ENCODE measurements around the gene OGFOD2.

OGFOD2 gene

DNA sequence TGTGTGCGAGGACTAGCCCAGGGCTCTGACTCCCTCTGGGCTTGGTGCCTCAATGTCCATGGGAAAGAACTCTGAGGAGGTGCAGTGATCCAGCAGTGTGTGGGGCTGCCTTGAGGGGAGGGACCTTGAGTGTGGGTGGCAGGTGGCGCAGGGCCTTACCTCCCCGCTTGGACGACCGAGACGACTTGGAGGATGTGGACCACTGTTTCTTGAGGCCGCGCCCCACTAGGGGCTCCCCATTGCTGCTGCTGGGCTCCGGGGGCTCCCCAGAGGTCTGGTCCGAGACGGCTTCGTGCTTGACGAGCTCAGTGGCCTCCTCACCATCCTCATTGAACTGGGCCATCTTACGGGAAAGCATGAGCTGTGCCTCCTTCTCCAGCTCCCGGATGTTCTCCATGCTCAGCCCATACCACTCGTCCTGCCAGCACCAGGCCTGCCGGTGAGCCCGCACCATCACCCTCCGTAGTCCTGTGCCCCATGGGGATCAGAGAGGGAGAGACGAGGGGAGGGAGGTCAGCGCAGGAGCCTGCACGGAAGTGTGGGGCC lies 30.1 kb downstream of the OGFOD2 start:
- Histone ChIP-seq H3K4me2 (no peak overlapping the region), H3K27ac (no peak overlapping the region), H3K4me1 (ENCODE audit: low read depth, poor library complexity, severe bottlenecking) (no peaks in the 10 kb centered on the region), H2AFZ (ENCODE audit: low read depth) (no peak overlapping the region), H3K36me3 (ENCODE audit: insufficient read depth) (no peaks in the 10 kb centered on the region), H3K27me3 (ENCODE audit: insufficient read depth, low read depth) (no peaks in the 10 kb centered on the region), H3K79me2 (ENCODE audit: insufficient read depth, low read depth) (no peaks in the 10 kb centered on the region), H3K4me3 (IDR thresholded peaks at IDR 0.05; ENCODE audit: insufficient read depth, low read depth, low read length) (no peak overlapping the region), H4K20me1 (ENCODE audit: insufficient read depth) (no peaks in the 10 kb centered on the region), H3K9ac (no peak overlapping the region)
- TF ChIP-seq, protein P1, sequence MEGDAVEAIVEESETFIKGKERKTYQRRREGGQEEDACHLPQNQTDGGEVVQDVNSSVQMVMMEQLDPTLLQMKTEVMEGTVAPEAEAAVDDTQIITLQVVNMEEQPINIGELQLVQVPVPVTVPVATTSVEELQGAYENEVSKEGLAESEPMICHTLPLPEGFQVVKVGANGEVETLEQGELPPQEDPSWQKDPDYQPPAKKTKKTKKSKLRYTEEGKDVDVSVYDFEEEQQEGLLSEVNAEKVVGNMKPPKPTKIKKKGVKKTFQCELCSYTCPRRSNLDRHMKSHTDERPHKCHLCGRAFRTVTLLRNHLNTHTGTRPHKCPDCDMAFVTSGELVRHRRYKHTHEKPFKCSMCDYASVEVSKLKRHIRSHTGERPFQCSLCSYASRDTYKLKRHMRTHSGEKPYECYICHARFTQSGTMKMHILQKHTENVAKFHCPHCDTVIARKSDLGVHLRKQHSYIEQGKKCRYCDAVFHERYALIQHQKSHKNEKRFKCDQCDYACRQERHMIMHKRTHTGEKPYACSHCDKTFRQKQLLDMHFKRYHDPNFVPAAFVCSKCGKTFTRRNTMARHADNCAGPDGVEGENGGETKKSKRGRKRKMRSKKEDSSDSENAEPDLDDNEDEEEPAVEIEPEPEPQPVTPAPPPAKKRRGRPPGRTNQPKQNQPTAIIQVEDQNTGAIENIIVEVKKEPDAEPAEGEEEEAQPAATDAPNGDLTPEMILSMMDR (conservative IDR thresholded peaks at IDR 0.05; ENCODE audit: low read depth, low read length): no peak

GRCh38 chr12:123006977-123007376 lies 31.9 kb downstream of the OGFOD2 start:
- H2AFZ ChIP-seq (ENCODE audit: low read depth): no peak overlapping the region

DNA sequence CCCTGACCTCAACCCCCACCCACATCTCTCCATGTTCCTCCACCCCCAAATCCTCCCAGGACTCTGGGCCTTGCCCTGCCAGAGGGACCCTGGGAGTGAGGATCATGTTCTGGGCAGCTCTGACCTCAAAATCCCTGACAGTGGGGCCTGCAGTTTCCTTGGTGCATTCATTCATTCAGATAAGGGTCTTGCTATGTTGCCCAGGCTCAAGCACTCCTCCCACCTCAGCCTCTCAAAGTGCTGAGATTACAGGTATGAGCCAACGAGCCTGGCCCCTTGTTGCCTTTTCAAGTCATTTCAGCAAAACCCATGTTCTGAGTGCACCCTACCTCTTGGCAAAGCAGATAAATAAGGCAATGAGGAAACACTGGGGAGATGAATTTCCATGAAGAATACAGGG lies 35.1 kb downstream of the OGFOD2 start:
- no peak overlapping the region for H3K4me2 ChIP-seq
- H3K4me3 ChIP-seq (IDR thresholded peaks at IDR 0.05; ENCODE audit: insufficient read depth, low read depth, low read length): no peak overlapping the region
- H4K20me1 ChIP-seq (ENCODE audit: insufficient read depth): no peaks in the 10 kb centered on the region
- no peak overlapping the region for H3K9ac ChIP-seq
- no peaks in the 10 kb centered on the region for H3K36me3 ChIP-seq (ENCODE audit: insufficient read depth)
- TF ChIP-seq, protein P1 (conservative IDR thresholded peaks at IDR 0.05; ENCODE audit: low read depth, low read length): no peak
- H3K27me3 ChIP-seq (ENCODE audit: insufficient read depth, low read depth): no peaks in the 10 kb centered on the region
- no peak overlapping the region for H3K27ac ChIP-seq
- no peaks in the 10 kb centered on the region for H3K4me1 ChIP-seq (ENCODE audit: low read depth, poor library complexity, severe bottlenecking)
- no peak overlapping the region for H2AFZ ChIP-seq (ENCODE audit: low read depth)
- H3K79me2 ChIP-seq (ENCODE audit: insufficient read depth, low read depth): no peaks in the 10 kb centered on the region

More at GRCh38 chr12:123006977-123007376, 31.9 kb downstream of the OGFOD2 start:
- Histone ChIP-seq H3K36me3 (ENCODE audit: insufficient read depth) (no peaks in the 10 kb centered on the region), H3K79me2 (ENCODE audit: insufficient read depth, low read depth) (no peaks in the 10 kb centered on the region), H3K27me3 (ENCODE audit: insufficient read depth, low read depth) (no peaks in the 10 kb centered on the region), H3K9ac (no peak overlapping the region), H3K4me1 (ENCODE audit: low read depth, poor library complexity, severe bottlenecking) (no peaks in the 10 kb centered on the region), H3K4me3 (IDR thresholded peaks at IDR 0.05; ENCODE audit: insufficient read depth, low read depth, low read length) (no peak overlapping the region), H4K20me1 (ENCODE audit: insufficient read depth) (no peaks in the 10 kb centered on the region), H3K4me2 (no peak overlapping the region), H3K27ac (no peak overlapping the region)
- TF ChIP-seq, protein P1 (conservative IDR thresholded peaks at IDR 0.05; ENCODE audit: low read depth, low read length): no peak

DNA sequence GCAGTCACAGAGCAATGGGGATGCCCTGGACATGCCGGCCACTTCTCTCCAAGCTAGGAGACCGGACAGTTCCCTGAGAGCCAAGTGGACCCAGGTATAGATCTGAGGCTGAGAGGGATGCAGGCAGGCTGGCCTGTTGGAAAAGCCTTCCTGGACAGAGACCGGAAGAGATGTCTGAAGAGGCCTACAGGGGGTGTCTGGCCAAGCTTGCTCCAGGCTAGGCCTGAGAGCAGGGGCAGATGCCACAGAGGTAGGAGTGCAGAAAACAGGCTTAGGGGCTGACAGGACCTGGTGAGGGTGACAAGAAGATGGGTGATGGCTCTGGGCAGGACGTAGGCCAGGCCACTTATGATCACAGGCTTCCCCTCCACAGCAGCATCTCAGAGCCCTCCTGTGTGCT lies 35.6 kb downstream of the OGFOD2 start:
- Histone ChIP-seq H3K4me2 (no peak overlapping the region), H3K27me3 (ENCODE audit: insufficient read depth, low read depth) (no peaks in the 10 kb centered on the region), H3K4me1 (ENCODE audit: low read depth, poor library complexity, severe bottlenecking) (no peaks in the 10 kb centered on the region), H3K9ac (no peak overlapping the region), H3K79me2 (ENCODE audit: insufficient read depth, low read depth) (no peaks in the 10 kb centered on the region), H3K4me3 (IDR thresholded peaks at IDR 0.05; ENCODE audit: insufficient read depth, low read depth, low read length) (no peak overlapping the region), H3K36me3 (ENCODE audit: insufficient read depth) (no peaks in the 10 kb centered on the region), H3K27ac (no peak overlapping the region), H4K20me1 (ENCODE audit: insufficient read depth) (no peaks in the 10 kb centered on the region), H2AFZ (ENCODE audit: low read depth) (no peak overlapping the region)
- TF ChIP-seq, protein P1 (conservative IDR thresholded peaks at IDR 0.05; ENCODE audit: low read depth, low read length): no peak

Data from KMS-11 (cell line).